GM19099 (cell line): ENCODE measurements around the gene TCEA3.

Experiments
- POLR2A ChIP-seq: IDR thresholded peaks from 3 replicates; pipeline ENCODE4 v1.6.1; 2011; ENCODE audit warnings: low read depth; ENCODE audit not compliant: insufficient read length; ENCODE audit errors: extremely low read depth

TCEA3 gene

DNA sequence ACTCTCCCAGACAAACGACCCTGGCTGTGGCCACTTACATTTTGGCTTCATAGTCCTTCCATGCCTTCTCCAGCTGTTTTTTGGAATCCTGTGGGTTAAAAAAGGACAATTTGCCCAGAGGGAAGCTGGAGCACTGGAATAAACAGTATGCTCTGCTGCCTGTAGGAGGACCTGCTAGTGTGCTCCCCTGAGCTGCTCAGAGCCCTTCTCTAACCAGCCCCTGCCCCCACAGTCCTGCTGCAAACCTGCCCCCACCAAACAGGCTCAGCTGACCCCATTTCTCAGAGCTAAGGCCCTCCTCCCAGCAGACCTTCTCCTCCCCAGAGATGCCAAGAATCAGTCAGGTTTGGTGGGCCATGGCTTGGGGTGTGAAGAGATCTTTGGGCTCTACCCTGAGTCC lies 26.9 kb upstream of the TCEA3 start:
- TF ChIP-seq POLR2A, result no peak

DNA sequence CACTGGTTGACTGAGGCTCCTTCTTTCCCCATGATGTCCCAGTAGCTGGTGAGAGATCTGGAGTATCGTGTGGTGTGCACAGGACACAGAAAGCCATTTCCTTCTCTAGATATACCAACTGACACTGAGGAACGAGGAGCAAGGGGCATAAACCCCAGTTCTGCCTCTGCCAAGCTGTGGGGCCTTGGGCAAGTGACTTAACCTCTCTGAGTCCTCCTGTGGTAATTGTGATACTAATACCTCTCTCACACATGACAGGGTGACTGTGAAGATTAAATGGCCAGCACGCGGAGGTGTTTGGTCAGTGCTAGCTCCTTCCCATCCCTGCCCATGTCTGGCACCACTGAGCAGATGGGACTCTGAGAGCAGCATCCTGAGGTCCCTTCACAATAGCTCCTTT lies 26.3 kb upstream of the TCEA3 start:
- TF ChIP-seq POLR2A, result no peak

DNA sequence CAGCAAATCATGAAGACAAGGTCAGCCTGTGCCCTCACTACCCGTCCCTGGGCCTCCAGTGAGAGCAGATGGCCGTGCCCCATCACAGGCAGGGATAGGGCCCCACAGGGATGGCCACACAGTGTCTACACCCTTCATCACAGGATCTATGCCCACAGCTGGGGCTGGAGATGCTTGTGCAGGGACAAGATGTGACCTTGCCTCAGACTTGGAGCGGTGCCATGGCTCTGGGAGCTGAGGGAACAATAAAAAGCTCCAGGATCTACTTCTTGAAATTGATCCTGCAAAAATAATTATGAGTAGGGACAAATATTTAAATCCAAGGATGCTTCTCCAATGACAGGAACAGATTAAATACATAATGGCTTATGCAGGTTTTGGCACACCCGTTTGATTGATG lies 25.4 kb upstream of the TCEA3 start:
- TF ChIP-seq POLR2A, result no peak

DNA sequence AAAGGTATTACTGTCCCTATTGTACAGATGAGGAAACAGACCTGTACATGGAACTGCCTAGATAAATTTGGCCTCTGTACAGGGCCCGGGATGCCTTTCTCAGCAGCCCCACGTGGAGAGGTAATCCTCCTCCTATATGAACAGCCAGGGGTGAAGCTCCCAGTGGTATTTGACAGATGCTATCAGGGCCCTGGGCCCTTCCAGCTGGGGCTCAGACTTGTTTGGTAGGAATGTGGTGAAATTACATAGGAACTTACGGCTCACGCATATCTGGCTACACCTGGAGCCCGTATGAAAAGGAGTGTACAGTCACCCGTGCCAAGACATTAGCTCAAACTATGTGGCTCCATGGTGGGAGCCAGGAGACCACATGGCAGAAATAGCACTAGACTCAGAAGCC lies 24.8 kb upstream of the TCEA3 start:
- no peak for TF ChIP-seq POLR2A

DNA sequence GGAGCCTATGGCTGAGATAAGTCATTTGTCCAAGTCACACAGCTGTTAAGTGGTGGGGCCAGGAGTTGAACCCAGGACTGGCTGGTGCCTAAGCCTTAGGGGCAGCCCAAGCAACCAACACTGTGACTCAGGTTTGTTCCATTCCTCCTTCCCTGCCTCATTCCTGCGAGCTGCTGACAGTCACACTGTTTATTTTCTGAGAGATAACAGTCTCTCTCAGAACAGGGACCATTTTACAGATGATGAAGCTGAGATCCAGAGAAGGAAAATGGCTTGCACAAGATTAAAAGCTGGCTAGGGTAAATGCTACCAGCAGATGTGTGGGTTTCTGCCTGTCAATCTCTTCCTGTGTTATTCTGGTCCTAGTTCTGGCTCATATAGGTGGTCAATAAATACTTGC lies 24.3 kb upstream of the TCEA3 start:
- TF ChIP-seq POLR2A, result no peak

DNA sequence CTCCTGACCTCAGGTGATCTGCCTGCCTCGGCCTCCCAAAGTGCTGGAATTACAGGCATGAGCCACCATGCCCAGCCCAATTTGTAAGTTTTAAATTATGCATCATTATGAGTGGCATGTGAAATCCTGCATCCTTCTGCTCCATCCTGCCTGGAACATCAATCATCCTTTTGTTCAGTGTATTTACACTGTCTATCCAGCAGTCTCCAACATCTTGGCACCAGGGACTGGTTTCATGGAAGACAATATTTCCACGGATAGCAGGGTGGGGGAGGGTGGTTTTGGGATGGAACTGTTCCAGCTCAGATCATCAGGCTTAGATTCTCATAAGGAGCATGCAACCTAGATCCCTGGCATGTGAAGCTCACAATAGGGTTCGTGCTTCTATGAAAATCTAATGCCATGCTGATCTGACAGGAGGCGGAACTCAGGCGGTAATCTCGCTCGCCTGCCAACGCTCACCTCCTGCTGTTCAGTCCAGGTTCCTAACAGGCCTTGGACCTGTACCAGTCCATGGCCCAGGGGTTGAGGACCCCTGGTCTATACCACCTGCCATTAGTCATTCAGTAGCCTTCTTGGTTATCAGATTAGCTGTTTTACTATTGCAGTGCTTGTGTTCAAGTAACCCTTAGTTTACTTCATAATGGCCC lies 22.2 kb upstream of the TCEA3 start:
- TF ChIP-seq POLR2A, result no peak

DNA sequence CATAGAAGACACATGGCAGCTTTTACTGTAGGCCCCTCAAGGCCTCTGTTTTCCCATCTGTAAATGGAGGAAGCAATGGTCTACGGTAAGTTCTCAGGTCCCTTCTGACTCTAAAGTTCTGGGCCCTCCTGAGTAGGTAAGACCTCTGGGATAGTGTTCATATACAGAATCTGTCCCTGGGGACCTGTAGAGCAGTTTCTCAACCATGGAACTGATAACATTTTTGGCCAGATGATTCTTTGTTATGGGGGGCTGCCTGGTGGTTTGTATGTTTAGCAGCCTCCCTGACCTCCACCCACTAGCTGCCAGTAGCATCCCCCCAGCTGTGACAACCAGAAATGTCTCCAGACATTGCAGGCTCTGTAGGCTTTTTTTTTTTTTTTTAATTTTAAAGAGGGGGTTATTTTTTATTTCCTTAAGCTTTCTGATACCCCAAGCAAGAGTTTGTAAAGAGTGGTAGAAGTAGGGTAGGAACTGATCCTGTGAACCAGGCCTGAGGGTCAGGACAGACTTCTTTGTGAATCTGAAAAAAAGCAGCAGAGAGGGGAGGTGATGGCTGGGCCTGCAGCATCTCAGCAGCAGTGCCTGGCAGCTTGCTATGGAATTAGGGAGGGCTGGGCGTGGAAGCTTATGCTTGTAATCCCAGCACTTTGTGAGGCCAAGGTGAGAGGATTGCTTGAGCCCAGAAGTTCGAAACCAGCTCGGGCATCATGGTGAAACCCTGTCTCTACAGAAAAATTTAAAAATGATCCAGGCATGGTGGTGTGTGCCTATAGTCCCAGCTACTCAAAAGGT lies 20.2 kb upstream of the TCEA3 start:
- no peak for TF ChIP-seq POLR2A

DNA sequence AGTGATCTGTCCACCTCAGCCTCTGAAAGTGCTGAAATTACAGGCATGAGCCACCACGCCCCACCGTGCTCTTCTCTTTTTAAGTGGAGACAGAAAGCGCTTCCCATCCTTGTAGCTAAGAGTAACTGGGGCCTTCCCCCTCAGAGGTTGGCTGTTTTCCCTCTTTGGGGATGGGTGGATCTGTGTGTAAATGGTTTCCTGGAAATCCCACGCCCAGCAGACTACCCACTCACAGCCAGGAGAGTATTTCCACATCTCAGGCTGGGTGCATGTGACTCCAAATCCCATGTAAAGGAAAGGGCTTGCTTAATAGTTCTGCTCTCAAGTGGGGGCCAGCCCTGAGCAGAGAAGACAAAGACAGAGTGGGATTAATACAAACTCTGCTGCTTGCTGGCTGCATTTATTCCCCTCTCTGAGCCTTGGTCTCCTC lies 19.6 kb upstream of the TCEA3 start:
- TF ChIP-seq POLR2A, result no peak

DNA sequence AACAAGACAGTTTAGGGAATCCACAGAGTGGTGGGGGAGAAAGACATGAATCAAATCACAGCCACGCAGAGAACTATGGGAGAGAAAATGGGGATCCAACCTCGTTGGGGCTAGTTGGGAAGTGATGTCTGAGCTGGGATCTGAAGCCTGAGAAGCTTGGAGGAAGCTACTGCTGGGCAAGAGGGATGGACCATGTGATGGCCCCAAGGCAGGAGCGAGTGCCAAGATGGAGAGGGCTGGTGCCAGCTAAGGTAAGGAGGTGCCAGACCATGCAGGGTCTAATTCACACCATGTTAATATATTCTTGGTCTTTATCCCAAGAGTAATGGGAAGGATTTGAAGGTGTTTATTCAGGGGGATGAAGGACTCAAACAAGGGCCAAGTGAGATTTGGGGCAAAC lies 18.2 kb upstream of the TCEA3 start:
- TF ChIP-seq POLR2A, result no peak

DNA sequence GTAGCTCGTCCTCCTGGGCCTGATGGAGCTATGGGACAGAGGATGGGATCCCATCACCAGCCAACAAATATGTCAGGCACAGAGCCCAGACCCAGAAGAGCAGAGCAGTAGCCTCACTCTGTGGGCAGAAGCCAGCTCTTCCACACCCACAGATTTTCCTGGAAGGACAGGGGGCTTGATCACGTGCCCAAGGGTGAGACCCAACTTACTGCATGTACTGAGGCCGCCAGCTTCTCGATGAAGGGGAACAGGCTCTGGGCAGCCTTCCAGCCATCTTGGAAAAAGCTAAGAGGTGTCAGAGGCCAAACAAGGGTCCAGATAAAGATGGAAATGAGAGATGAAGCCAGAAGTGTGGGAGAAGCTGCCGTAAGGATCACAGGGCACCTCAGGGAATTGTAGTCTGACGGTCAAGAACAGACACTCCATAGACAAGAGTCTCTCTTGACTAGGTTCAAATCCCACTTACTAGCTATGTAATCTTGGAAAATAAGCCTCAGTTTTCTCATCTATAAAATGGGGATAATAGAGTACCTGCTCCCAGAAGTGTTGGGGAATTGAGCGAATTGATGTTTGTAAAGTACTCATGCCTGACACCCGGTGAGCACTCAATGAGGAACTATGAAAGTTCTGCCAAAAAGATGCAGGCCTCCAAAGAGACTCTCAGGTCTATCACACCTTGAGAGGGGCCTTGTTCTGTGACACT lies 17.0 kb upstream of the TCEA3 start:
- no peak for TF ChIP-seq POLR2A

DNA sequence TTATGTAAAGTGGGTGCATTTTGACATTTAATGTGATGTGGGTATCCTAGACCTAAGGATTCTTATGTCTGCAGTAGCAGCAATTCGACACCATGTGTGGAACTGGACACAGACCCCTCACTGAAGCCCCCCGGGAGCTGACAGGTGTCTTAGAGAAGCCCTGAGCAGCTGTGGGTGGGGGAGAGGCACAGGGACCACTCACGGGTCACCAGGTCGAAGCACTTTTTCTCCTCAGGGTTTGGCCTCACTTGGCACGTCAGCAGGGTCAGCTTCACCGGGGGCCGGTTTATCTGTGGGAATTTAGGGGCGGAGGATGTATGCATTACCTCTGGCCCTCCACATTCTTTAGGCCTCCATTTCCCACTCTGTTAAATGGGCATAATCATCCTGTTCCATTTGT lies 14.0 kb upstream of the TCEA3 start:
- TF ChIP-seq POLR2A, result no peak

DNA sequence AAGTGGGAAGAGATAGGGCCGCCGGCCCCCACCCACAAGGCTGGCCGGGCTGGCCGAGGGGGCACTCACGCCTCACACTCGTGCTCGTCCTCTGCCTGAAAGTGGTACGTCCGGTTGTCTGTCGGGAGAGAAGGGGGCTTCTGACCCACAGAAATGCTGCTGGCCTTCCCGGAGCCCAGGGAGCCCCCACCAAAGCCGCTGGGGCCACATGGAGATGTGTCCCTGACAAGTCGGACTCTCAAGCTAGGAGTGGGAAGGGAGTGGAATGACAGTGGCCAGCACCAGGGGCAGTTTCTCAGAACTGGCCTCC lies 12.8 kb upstream of the TCEA3 start:
- TF ChIP-seq POLR2A, result no peak

DNA sequence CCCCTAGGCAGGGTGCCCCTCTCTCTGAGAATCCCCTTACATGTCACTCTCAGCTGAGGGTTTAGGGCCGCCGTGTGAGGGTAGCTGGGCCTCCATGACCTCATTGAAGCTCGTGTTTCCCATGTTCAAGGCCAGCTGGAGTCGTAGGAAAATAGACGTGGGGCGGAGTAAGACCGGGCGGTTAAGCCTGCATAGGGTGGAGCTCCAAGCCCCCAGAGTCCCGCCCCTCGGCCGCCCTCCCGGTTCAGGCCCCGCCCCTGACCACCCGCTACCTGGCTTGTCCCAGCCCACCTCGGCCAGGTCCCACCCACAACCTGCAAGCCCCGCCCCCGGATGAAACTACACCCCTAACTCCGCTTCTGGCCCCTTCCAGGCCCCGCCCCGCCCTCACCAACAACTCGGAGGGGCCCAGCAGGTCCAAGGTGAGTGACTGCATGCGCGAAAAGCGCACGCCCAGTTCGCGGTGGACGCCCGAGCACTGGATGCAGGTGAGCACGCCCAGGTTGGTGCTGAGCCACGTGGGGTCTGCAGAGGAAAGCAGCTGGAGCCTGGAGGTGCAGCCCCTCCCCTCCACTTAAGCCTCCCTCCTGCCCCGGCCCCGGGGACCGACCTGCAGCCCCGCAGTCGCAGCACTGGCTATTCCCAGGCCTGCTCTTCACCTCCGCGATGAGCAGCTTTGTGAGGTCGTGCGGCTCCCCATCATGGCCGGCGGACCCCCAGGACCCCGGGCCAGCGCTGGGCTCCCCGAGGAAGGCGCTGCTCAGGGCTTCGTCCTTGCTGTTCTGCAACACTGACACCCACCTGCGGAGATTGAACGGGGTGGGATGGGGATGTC lies 12.2 kb upstream of the TCEA3 start:
- no peak for TF ChIP-seq POLR2A

DNA sequence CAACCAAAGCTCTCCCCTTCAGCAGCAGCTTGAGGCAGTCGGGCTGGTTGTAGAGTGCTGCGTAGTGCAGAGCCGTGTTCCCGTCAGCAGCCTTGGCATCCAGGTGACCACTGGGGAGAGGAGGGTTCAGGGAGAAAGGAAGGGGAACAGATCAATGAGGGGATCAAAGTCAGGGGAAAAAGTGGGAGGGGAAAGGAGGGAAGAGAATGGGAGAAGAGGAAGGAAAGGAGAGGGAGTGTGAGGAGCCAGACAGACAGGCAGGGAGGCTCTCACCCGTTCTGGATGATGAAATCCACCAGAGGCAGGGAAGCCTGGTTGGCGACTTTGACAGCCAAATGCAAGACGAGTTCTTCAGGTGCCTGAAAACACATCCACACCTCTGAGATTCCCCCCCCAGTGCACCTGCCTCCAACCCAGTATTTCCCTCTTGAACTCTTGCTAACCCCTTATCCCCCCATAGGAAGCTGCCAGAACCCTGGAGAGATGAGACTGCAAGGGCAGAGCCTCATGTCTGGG lies 9.8 kb upstream of the TCEA3 start:
- no peak for TF ChIP-seq POLR2A

DNA sequence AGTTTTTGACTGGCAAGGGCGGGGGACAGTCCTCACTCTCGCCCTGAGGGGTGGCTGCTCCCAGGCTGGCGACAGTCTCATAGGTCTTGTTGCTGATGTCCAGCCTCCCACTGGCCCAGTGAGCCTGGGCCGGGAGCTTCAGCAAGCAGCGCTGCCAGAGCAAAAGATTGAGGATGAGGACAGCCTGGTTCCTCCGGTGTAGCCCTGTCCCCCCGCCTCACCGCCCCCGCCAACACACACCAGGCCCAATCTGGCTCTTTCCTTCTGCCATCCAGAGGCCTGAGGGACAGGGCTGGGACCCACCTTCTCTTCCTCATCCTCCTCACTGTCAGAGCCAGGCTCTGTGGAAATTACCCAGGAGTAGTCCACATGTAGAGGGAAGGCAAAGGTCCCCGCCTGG lies 8.6 kb upstream of the TCEA3 start:
- no peak for TF ChIP-seq POLR2A

DNA sequence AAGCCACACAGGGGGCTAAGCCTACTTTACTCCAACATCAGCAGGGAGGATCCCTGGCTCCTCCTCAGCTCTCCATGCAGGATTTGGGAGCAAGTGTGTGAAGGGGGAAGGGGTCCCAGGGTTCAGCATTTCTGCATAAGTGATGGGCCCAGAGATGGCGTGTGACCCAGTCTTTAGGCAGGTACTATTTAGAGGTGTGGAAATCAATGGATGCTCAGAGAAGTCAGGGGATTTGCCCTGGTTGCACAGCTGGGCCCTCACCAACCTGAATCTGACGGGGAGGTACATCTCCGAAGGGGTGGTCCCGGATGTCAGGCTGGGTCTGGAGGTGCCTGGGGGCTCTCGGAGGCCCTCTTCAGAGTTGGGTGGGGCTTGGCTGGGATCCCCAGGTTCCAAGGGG lies 6.9 kb upstream of the TCEA3 start:
- no peak for TF ChIP-seq POLR2A

DNA sequence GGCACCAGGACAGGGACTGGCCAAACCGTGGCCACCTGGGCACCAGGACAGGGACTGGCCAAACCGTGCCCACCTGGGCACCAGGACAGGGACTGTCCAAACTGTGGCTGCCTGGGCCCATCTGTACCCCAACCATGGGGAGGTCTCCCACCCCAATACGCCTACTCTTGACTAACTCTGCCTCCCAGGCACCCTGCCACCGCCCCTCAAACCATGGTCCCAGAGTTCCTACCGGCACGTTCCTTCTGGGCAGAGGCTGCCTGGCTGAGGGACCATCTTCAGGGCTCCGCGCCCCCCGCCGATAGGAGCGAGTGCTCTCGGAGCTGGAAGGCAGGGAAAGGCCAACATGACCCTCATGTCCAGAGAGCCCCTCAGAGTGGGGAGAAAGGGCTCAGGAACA lies 6.3 kb upstream of the TCEA3 start:
- TF ChIP-seq POLR2A, result no peak
